ENCODE results near the gene WNT10A.
"Not testable (repeated sequence)": the region's sequence is repeated elsewhere in the genome, so short reads cannot be mapped to it uniquely, and the experiment has no call there.

The WNT10A gene

GRCh38 chr2:218895326-218895725, 14.7 kb downstream of the WNT10A start:
- DNase-seq = no peak

- no peak for DNase-seq
Observed at GRCh38 chr2:218895759-218896500, 15.3 kb downstream of the WNT10A start.

GRCh38 chr2:218896501-218897393, 16.1 kb downstream of the WNT10A start:
- DNase-seq = peak; percentile 91

- DNase-seq = no peak
Observed at GRCh38 chr2:218897394-218898108, 16.9 kb downstream of the WNT10A start.

- DNase-seq = peak; percentile 84
Observed at GRCh38 chr2:218898109-218898878, 17.6 kb downstream of the WNT10A start.

GRCh38 chr2:218899147-218899546, 18.5 kb downstream of the WNT10A start:
- no peak for DNase-seq

- no peak for DNase-seq
Observed at GRCh38 chr2:218902427-218902826, 21.8 kb downstream of the WNT10A start.

- DNase-seq = no peak
Observed at GRCh38 chr2:218904176-218904575, 23.5 kb downstream of the WNT10A start.

- DNase-seq = peak; percentile 92
Observed at GRCh38 chr2:218908721-218909619, 28.3 kb downstream of the WNT10A start.

GRCh38 chr2:218910741-218911140, 30.1 kb downstream of the WNT10A start:
- DNase-seq = no peak

- DNase-seq = no peak
Observed at GRCh38 chr2:218920504-218920903, 39.9 kb downstream of the WNT10A start.

GRCh38 chr2:218924757-218925156, 44.1 kb downstream of the WNT10A start:
- no peak for DNase-seq

GRCh38 chr2:218925434-218925833, 44.8 kb downstream of the WNT10A start:
- DNase-seq = no peak

GRCh38 chr2:218927422-218927821, 46.8 kb downstream of the WNT10A start:
- DNase-seq = no peak

GRCh38 chr2:218927876-218928275, 47.2 kb downstream of the WNT10A start:
- no peak for DNase-seq

GRCh38 chr2:218930488-218930887, 49.8 kb downstream of the WNT10A start:
- not testable (repeated sequence) for DNase-seq

- DNase-seq = not testable (repeated sequence)
Observed at GRCh38 chr2:218931751-218932150, 51.1 kb downstream of the WNT10A start.
